Activated CD4-positive, alpha-beta T cell treated with anti-CD3 and anti-CD28 coated beads, Interleukin-2, amount 50 U/mL, for 4 hours (primary cell): ENCODE results near the gene GPR137C.
"Not testable (repeated sequence)": the region's sequence is repeated elsewhere in the genome, so short reads cannot be mapped to it uniquely, and the experiment has no call there.

Source experiments
- DNase-seq, 2 experiments: peaks; one replicate each; pipeline ENCODE4 v3.0.0-alpha.2; 2020

GPR137C gene

DNA sequence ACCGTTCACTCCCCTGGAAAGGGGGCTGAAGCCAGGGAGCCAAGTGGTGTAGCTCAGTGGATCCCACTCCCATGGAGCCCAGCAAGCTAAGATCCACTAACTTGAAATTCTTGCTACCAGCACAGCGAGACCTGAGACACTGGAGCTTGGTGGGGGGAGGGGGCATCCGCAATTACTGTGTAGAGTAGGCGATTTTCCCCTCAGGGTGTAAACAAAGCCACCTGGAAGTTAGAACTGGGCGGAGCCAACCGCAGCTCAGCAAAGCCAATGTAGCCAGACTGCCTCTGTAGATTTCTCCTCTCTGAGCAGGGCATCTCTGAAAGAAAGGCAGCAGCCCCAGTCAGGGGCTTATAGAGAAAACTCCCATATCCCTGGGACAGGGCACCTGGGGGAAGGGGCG, 15.8 kb downstream of the GPR137C start:
- not testable (repeated sequence) for DNase-seq

DNA sequence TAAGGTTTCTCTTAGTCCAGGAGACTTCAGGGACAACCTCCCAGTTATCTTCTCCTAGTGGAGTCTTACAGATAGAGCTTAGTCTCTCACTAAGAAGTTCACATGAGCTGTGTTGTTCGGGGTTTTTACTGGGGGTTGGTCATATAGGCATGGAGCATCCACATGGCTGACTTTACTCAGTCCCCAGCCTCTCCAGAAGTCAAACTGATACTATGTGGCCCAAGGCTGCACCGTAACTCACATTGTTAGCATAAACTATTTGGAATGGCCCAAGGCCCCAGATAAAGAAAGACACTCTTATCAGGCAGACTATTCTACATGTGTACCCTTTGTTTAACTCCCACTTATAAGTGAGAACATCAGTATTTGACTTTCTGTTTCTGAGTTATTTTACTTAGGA, 23.2 kb downstream of the GPR137C start:
- no peak for DNase-seq

DNA sequence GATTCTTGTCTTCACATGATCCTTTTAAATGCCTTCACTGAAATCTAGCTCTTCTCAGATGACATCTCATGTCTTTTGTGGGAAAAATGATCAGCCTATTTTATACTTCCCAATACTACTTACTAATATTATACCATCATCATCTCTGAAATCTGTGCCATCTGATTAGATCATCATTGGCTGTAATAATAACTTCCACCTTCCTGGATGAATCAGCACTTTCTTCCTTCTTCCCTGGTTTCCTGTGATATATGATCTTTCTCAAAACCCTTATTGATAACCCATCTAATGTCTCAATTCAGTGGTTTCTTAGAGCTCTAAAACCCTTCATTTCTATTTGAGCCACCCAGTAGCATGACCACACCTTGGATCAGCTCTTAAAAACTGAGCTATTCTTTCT, 30.9 kb downstream of the GPR137C start:
- DNase-seq = no peak

- no peak for DNase-seq
Measured at GRCh38 chr14:52589646-52590045, 37.0 kb downstream of the GPR137C start.

GRCh38 chr14:52590318-52590717, 37.7 kb downstream of the GPR137C start:
- DNase-seq = no peak

- no peak for DNase-seq
Measured at GRCh38 chr14:52596320-52596719, 43.7 kb downstream of the GPR137C start.

GRCh38 chr14:52596861-52597260, 44.2 kb downstream of the GPR137C start:
- DNase-seq = no peak

- no peak for DNase-seq
Measured at GRCh38 chr14:52598568-52598967, 45.9 kb downstream of the GPR137C start.

DNA sequence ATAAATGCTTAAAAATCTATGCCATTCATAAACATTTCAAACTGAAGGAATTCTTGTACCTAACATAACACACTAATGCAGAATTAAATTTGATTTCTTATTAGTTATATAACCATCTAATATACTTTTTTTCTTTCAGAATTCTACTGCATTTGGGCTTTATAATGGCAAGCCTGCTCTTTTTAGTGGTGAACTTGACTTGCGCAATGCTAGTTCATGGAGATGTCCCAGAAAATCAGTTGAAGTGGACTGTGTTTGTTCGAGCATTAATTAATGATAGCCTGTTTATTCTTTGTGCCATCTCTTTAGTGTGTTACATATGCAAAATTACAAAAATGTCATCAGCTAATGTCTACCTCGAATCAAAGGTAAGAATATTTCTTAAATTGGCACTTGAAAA, 47.3 kb downstream of the GPR137C start:
- DNase-seq = no peak

- no peak for DNase-seq
Measured at GRCh38 chr14:52602131-52602530, 49.5 kb downstream of the GPR137C start.

- DNase-seq = no peak
Measured at GRCh38 chr14:52607061-52607460, 54.4 kb downstream of the GPR137C start.

- no peak for DNase-seq
Measured at GRCh38 chr14:52609445-52610044, 56.9 kb downstream of the GPR137C start.

DNA sequence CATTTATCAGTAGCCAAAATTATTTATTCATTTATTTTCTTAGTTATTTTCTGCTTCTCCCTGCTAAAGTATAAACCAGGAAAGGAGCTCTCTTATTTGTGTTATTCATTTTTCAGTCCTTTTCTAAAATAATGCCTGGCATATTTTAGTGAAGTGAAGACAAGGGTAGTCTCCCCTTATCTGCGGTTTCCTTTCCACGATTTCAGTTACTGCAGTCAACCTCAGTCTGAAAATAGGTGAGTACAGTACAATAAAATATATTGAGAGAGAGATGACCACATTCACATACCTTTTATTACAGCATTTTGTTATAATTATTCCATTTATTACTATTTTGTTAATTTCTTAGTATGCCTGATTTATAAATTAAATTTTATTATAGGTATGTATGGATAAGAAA, 57.6 kb downstream of the GPR137C start:
- no peak for DNase-seq

GRCh38 chr14:52618602-52619001, 66.0 kb downstream of the GPR137C start:
- DNase-seq = no peak

- DNase-seq = no peak
Measured at GRCh38 chr14:52619687-52620086, 67.1 kb downstream of the GPR137C start.

DNA sequence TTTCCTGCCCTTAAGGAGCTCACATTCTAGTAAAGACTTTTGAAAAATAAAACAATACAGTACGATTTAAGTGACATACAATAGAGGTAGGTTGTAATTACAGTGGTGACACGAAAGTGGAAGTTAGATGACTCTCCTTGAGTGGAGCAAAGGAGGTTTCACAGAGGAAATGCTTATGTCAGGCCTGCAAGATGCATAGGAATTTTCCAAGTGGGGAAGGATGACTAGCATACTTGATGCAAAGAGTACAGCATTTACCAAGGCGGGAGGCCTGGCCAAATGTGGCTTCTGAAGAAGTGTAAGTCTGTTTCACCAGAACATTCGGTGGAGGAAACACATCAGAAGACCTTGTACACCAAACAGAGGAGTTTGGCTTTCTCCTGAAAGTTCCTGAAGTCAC, 87.5 kb downstream of the GPR137C start:
- DNase-seq = no peak

DNA sequence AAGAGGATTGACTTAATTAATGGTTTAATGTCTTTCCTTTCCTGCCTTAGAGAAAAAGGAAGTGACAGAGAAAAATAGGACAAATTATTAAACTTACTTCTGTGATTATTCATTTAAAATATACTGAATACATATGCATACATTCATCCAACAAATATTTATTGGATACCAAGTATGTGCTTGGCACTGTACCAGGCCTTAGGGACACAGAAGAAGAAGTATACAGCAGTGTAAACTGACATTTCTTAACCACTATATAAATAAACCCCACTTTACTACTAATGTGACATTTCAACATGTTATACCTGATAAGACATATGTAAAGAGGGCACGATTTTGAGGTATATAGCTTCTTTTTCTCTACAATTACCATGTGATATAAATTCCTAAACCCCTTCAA, 89.1 kb downstream of the GPR137C start:
- no peak for DNase-seq

DNA sequence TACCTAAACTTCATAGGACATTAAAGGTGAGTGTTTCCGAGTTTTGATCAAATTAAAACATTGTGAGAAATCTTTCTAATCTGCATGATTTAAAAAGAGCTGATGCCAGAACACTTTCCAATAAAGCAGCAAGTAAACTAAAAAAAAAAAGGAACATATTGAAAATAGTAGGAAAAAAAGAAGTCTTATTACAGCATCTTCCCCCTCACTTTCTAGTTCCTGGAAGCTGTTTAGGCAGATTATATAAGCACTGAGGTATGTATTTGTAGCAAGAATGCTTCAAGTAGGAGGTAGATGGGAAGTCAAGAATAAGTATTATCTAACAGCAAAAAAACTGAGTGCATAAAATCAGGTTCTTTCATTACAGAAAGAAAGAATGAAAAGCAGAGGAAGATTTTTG, 96.9 kb downstream of the GPR137C start:
- no peak for DNase-seq

- no peak for DNase-seq
Measured at GRCh38 chr14:52650774-52651173, 98.1 kb downstream of the GPR137C start.

DNA sequence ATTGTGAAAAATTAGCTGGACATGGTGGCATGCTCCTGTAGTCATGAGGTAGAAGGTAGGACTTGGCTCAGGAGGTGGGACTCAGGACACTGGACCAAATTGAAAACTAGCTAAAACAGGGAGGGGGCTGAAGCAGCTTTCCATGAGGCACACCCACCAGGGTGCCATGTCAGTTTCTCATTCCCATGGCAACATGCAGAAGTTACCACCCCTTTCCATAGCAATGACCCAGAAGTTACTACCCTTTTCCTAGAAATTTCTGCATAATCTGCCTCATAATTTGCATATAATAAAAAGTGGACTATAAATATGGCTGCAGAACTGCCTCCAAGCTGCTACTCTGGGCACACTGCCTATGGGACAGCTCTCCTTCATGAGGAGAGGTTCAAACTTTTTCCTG, 104.3 kb downstream of the GPR137C start:
- no peak for DNase-seq

- DNase-seq = no peak
Measured at GRCh38 chr14:52660325-52660724, 107.7 kb downstream of the GPR137C start.

DNA sequence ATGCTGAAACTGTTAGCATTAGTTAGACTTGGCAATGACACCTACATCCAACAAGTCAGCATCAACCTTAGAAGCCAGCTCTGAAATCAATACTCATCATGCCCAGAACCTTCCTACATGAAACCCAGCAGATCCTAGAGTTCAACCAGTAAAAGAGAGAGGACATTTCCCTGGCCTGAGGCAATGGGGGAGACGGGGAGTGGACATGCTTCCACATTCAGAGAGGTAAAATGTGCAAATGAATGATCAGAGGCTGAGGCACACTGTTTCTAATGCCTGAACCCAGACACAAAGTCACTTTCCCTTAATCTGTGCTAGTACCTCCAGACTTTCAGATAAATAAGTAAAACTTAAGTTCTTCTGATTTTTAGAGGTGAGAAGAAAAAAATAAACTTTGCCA, 108.2 kb downstream of the GPR137C start:
- DNase-seq = no peak

GRCh38 chr14:52661314-52661713, 108.7 kb downstream of the GPR137C start:
- no peak for DNase-seq

GRCh38 chr14:52663850-52664249, 111.2 kb downstream of the GPR137C start:
- no peak for DNase-seq

GRCh38 chr14:52678591-52678990, 126.0 kb downstream of the GPR137C start:
- no peak for DNase-seq
